ENCODE data around the gene GABARAPL1.

The GABARAPL1 gene

GRCh38 chr12:10190558-10191388 lies 21.9 kb upstream of the GABARAPL1 start:
- Histone ChIP-seq H3K9me2 (replicated peaks; ENCODE audit: insufficient read depth, low read length) (no peaks in the 10 kb centered on the region), H3F3A (ENCODE audit: insufficient read depth) (no peaks in the 10 kb centered on the region), H3K4me2 (ENCODE audit: low read depth, low read length, poor library complexity, severe bottlenecking) (no peak overlapping the region), H3K27ac (ENCODE audit: low read depth, low read length) (no peak overlapping the region), H3K36me3 (ENCODE audit: low read length) (no peaks in the 10 kb centered on the region), H3K79me2 (ENCODE audit: insufficient read depth, low read length) (no peaks in the 10 kb centered on the region), H3K9me3 (ENCODE audit: insufficient read depth, low read length) (no peaks in the 10 kb centered on the region), H3K9ac (ENCODE audit: low read length) (no peak overlapping the region), H3K4me3 (ENCODE audit: insufficient read depth, low read length, poor library complexity, severe bottlenecking) (no peak overlapping the region), H3K27me3 (ENCODE audit: low read length) (no peaks in the 10 kb centered on the region), H2AFZ (ENCODE audit: low read depth, low read length, severe bottlenecking) (no peak overlapping the region), H4K20me1 (ENCODE audit: low read depth, low read length) (no peaks in the 10 kb centered on the region)
- TF ChIP-seq EZH2phosphoT487 (conservative IDR thresholded peaks at IDR 0.05; ENCODE audit: low read length): no peak
- TF ChIP-seq CTCF (IDR thresholded peaks at IDR 0.05; ENCODE audit: insufficient read depth, low read length, poor library complexity, severe bottlenecking): peak; percentile 34

DNA sequence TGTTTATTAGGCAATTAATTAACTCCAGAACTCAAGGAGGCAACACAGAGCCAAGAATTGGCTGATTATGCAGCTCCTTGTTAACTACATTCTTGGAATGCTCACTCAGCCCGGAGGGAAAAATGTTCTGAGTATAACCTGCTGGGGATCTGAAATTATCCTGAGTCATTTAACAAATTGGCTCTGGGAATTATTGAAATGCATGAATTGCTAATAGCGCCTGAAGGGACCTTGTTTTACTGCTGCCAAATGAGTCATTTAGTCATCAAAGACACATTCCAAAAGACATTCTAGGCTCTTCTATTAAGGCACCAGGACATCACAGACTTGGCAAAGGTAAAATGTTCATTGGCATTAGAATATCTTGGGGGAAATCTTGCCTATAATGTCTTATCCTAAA lies 20.8 kb upstream of the GABARAPL1 start:
- no peaks in the 10 kb centered on the region for H3K79me2 ChIP-seq (ENCODE audit: insufficient read depth, low read length)
- H3K27ac ChIP-seq (ENCODE audit: low read depth, low read length): no peak overlapping the region
- no peaks in the 10 kb centered on the region for H4K20me1 ChIP-seq (ENCODE audit: low read depth, low read length)
- no peak for TF ChIP-seq CTCF (IDR thresholded peaks at IDR 0.05; ENCODE audit: insufficient read depth, low read length, poor library complexity, severe bottlenecking)
- TF ChIP-seq EZH2phosphoT487 (conservative IDR thresholded peaks at IDR 0.05; ENCODE audit: low read length): no peak
- no peak overlapping the region for H2AFZ ChIP-seq (ENCODE audit: low read depth, low read length, severe bottlenecking)
- no peaks in the 10 kb centered on the region for H3F3A ChIP-seq (ENCODE audit: insufficient read depth)
- H3K4me2 ChIP-seq (ENCODE audit: low read depth, low read length, poor library complexity, severe bottlenecking): no peak overlapping the region
- H3K9me3 ChIP-seq (ENCODE audit: insufficient read depth, low read length): no peaks in the 10 kb centered on the region
- H3K4me3 ChIP-seq (ENCODE audit: insufficient read depth, low read length, poor library complexity, severe bottlenecking): no peak overlapping the region
- no peaks in the 10 kb centered on the region for H3K36me3 ChIP-seq (ENCODE audit: low read length)
- H3K9ac ChIP-seq (ENCODE audit: low read length): no peak overlapping the region
- no peaks in the 10 kb centered on the region for H3K9me2 ChIP-seq (replicated peaks; ENCODE audit: insufficient read depth, low read length)
- H3K27me3 ChIP-seq (ENCODE audit: low read length): no peaks in the 10 kb centered on the region

- Histone ChIP-seq H2AFZ (ENCODE audit: low read depth, low read length, severe bottlenecking) (no peak overlapping the region), H3K36me3 (ENCODE audit: low read length) (no peaks in the 10 kb centered on the region), H4K20me1 (ENCODE audit: low read depth, low read length) (no peaks in the 10 kb centered on the region), H3K79me2 (ENCODE audit: insufficient read depth, low read length) (no peaks in the 10 kb centered on the region), H3K27me3 (ENCODE audit: low read length) (no peaks in the 10 kb centered on the region), H3K9me3 (ENCODE audit: insufficient read depth, low read length) (no peaks in the 10 kb centered on the region), H3K9ac (ENCODE audit: low read length) (no peak overlapping the region), H3K4me2 (ENCODE audit: low read depth, low read length, poor library complexity, severe bottlenecking) (no peak overlapping the region), H3K27ac (ENCODE audit: low read depth, low read length) (no peak overlapping the region), H3K9me2 (replicated peaks; ENCODE audit: insufficient read depth, low read length) (no peaks in the 10 kb centered on the region), H3F3A (ENCODE audit: insufficient read depth) (no peaks in the 10 kb centered on the region), H3K4me3 (ENCODE audit: insufficient read depth, low read length, poor library complexity, severe bottlenecking) (no peak overlapping the region)
- TF ChIP-seq EZH2phosphoT487 (conservative IDR thresholded peaks at IDR 0.05; ENCODE audit: low read length) (no peak), CTCF (IDR thresholded peaks at IDR 0.05; ENCODE audit: insufficient read depth, low read length, poor library complexity, severe bottlenecking) (no peak)
Observed at GRCh38 chr12:10194160-10194670, 18.5 kb upstream of the GABARAPL1 start.
